ENCODE measurements around the gene SNCAIP.

Gene SNCAIP

DNA sequence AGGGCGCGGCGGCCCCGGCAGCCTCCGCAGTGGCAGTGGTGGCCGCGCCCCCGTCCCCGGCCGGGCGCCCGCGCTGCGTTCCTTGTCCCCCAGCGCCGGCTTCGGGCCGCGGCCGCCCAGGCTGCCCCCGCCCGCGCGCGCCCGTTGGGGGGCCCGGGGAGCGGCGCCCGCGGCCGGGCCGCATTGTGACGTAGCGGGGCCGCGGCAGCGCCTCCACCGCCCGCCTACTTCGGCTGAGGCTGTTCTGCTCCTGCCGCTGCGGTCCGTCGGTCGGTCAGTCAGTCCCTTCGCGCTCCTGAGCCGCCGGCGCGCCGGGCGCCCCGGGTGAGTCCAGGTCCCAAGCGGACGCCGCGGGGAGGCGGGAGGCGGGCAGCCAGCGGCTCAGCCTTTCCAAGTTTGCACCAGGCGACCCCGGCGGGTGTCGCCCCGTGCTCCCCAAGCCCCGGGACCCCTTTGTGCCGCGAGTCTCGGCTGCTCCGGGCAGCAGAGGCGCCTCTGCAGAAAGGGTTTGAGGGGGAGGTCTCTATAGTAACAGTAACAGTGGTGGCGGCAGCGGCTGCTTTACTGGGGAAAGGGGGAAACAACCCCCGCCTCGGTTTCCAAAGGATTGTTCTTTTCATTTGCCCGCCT, at the start of gene SNCAIP:
SNCAIP (plus strand) TSS at position 277 of the 630 bp plus-strand sequence. CDS start 78,898 bp downstream, outside the sequence.
- no peak for DNase-seq (ENCODE audit: low spot score)

DNA sequence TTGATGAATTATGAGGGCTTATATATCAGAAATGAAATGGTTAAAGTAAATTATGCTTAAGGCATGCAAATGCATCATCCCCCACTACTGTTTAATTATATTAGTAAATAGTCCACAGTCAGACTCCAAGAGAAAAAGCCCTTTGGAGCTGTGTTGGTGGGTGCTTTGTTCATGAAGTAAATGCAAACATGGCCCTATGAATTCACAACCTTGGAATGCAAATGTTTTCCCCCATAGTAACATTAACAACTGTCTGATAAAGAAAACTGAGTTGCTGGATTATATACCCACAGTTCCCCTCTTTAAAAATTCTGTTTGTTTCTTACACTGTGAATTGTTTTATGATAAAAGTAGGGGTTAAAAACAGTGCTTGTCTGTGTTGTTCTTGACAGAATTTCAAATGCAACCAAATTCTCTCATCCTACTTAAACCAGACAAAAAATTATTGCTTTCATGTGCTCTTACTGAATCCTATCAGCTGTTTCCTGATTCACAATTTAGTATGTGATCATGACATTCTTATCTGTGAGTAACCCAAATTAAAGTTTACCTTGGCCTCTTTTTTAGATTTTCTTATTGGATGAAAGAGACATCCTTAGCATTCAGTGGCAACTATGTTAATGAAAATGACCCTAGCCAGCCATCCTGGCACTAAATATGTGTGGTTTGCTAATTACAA, 48.5 kb upstream of the SNCAIP start:
- DNase-seq (ENCODE audit: low spot score), result no peak

DNA sequence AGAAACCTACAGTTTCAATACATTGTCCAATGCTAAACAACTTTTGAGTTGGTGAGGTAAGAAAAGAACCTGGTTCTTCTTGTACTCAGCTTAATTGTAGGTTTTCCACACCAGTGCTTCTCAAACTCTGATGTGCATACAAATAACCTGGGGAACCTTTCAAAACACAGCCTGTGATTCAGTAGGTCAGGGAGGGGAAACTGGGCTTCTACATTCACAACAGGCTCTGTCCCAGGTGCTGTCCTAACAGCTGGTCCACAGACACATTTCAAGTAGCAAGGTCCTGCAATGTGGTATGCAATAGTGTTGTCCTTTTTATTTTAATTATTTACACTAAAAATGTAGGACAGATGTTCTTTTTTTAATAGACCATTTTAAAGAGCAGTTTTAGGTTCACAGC, 47.4 kb upstream of the SNCAIP start:
- no peak for DNase-seq (ENCODE audit: low spot score)

DNA sequence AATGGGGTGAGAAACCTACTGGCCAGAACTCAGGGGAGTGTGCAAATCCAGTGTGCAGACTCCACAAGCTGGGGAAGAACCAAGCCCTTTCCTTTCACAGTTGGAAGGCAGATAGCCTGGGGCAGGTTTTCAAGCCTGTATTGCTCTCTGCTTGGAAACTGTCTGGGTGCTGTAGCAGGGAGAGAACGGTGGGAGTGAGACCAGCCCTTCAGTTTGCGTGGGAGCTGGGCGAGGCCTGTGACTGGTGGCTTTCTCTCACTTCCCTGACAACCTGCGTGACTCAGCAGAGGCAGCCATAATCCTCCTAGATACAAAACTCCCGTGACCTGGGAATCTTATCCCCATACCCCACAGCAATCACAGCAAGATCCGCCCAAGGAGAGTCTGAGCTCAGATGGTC, 44.9 kb upstream of the SNCAIP start:
- DNase-seq (ENCODE audit: low spot score), result no peak

DNA sequence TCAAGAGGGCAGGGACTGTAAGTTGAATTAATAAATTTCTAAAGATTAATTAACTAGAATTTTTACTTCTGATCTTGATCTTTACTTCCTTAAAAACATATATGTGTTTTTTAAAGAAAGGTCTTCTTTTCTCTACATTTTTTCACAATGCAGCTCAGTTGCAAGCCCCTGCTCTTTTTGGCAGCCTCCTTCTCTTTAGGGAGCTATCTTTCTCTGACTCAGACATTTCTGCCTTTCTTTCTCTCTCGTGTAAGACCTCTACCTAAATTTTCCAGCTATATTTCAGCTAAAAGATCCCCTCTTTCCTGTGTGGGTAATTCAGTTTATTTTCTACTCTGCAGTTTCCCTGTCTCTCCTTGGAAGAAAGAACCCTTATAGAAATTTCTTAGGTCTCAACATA, 38.3 kb upstream of the SNCAIP start:
- DNase-seq (ENCODE audit: low spot score), result no peak

DNA sequence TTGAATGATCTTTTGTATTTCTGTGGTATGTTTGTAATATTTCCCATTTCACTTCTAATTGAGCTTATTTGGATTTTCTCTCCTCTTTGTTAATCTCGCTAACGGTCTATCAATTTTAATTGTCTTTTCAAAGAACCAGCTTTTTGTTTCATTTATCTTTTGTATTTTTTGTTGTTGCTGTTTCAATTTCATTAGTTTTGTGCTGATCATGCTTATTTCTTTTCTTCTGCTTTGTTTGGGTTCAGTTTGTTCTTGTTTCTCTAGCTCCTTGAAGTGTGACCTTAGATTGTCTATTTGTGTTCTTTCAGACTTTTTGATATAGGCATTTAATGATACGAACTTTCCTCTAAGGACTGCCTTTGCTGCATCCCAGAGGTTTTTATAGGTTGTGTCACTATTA, 28.4 kb upstream of the SNCAIP start:
- no peak for DNase-seq (ENCODE audit: low spot score)

DNA sequence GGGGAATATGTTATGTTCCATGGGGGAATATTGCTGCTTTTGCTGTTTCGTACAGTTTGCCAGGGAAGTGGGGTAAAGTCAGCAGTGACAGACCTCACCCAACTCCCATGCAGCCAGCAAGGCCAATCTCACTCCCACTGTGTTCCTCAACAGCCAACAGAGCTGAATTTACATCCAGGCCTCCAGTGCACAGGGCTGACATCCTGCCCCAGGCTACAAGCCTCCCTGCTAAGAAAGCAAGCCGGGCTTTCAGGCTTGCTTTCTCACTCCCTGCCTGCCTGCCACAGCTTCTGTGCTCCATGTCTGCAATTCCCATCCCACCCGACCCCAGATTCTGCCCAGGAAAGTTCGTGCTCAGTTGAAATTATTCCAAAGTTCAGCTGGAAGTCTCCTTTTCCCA, 25.5 kb upstream of the SNCAIP start:
- DNase-seq (ENCODE audit: low spot score), result no peak

DNA sequence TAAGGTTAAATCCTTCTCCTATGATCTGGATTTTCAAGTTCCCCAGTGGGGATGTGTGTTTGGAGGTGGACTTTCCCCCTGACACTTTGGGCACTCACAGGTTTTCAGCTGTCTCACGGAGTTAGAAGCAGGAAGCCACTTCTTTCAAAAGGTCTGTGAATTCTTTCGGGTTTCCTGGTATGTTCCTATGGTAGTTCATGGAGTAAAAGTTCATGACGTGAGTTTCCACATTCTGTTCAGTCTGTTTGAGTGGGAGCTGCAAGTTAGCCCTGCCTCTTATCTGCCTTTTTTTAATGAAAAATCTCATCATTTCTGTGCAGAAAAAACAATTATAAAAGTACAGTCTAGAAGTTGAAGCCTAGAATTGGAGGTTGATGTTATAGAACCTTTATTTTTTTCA, 24.9 kb upstream of the SNCAIP start:
- no peak for DNase-seq (ENCODE audit: low spot score)

DNA sequence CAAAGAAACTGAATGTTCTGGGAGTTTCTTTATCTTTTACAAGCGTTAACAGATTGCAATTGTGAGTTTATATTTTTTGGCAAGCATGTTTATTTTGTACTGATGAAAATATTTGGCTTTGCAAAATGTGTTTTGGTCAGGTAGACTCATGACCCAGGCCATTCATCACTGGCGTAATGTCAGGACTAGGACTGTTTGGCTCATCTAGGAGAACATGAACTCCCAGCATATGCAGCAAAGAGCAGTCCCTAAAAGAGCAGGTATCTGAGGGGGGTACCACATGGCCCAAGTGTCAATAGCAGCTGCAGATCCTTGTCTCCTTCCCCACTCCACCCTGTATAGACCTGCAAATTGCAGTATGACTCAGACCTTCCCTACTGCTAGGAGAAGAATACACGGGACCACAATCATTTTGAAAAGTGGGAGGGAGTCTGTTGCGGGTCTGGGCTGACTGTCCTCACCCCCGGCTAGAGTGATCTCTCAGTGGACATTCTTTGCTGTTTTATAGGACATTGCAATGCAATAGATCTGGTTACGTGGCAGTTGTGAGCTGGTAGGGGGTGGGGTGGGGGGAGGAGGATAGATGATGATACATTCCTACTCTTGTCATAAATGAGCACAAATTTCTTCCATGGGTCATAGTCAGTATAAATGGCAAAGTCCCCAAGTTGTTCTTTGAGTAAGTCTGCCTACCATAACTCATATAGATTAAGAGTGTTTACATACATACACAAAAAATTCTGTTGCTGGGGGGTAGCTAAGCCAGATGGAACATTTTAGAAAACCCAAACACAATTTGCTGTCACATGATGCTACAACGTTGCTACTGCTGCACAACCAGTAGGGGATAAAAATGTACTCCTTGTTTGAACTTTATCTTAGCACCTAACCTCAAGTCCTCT, 20.8 kb upstream of the SNCAIP start:
- DNase-seq (ENCODE audit: low spot score), result no peak

DNA sequence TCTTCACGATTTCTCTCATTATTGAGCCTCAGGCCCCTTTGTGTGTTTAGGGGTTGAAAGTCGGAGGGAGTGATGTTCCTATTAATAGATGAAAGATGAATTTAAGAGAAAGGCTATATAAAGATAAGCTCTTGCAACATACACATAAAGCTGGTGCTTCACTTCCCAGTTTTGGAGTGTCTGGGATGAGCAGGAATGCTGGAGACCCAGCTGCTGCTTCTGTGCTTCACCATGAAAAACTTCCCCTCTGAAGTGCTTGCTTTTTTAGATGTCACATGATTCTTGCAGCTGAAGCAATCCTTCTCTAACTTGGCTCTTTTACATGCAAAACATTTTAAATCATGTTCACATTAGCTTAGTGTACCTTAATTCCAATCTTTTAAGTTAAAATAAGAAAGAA, 19.7 kb upstream of the SNCAIP start:
- no peak for DNase-seq (ENCODE audit: low spot score)

DNA sequence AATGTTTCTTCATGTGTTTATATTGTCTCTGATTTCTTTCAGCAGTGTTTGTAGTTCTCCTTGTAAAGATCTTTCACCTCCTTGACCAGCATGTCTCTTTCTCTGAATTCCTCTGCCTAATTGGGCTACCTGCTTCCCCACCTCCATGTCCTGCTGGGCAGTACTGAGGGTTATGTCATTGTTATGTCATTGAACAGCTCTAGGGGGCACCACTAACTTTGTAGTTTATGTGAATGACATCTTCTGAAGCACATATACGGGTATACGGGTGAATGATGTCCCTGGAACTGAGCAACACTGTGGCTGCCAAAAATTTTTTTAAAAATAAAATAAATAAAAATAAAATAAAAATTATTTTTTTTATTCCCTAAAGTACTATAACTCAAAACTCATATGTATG, 16.9 kb upstream of the SNCAIP start:
- no peak for DNase-seq (ENCODE audit: low spot score)

DNA sequence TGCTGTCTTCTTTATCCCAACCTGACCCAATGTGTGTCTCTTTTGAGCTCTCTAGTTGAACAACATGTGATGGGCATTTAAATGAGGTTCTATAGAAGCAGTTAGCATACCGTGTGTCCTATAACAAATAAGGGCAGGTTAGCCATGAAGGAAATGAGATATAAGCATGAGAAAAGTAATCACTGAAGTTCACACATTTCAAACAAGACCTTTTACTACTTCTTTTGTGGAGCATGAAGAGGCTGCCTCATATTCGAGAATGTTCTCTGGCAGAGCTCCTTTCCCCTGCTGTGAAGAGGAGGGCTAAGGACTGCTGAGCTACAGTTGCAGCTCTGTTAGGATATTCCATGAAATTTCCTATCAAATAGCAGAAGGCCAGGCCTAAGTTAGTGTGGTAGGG, 15.2 kb upstream of the SNCAIP start:
- no peak for DNase-seq (ENCODE audit: low spot score)

DNA sequence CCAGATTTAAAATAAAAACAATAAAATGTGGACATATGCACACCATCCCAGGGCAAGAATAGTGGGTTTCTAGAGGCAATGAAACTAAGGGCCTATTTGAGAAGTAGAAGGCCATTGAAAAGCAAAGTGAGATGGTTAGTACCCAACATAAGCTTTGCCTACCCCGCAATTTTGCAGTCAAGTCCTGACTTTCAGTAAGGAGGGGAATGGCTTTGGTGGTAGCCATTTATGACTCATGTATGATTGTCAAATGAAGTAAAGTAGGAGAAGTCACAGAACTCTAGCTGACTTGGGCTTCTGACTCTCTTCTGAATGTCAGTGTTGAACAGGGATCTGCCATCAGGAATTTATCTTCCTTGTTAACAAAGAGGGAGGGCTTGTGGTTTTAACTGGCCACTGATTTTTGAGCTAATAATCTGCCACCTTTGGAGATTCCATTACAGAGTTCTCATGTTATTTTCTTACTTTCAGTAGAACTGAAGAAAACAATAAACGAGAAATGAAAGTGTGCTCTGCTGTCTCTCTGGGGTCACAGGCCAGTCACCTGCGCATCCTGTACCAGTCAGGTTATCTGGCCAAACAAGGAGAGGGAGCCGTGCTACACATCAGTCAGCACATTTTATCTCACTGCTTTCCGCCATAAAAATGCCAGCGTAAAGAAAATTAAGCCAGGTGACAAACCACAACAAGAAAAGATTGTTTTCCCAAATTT, 14.3 kb upstream of the SNCAIP start:
- DNase-seq (ENCODE audit: low spot score), result no peak

DNA sequence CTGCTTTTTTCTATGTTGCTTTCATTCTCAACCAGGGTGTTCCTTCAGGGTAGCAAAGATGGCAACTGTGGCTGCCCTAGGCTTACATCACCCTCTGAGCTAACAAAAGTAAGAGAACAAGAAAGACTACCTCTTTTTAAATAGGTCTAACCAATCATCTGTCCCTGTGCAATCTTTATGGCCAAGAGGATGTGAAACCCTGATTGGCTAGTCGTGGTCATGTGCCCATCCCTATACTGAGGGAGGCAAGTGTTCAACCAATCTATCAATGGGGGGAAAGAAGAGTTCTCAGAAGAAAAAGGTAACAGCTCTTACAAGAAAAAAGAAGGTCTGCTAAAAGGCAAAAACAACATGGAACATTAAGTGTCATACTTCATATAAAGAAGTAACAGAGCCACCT, 11.7 kb upstream of the SNCAIP start:
- no peak for DNase-seq (ENCODE audit: low spot score)

DNA sequence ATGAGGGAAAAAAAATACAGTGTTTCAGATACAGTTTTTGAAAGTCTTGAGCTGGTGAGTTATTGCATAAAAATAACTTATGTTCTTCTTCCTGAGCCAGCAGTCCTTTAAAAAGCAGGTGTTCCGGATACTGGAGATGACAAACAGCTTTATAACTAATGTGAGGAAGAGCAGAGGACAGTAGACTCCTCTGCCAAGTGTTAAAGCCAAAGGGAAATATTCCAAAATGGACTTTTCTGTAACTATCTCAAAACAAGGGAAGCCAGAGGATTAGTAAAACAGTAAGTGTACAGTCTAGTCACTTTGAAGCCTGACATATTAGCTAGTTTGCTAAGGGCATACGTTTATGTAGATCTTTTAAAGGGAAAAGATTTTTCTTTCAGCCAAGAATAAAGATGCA, 11.0 kb upstream of the SNCAIP start:
- no peak for DNase-seq (ENCODE audit: low spot score)

DNA sequence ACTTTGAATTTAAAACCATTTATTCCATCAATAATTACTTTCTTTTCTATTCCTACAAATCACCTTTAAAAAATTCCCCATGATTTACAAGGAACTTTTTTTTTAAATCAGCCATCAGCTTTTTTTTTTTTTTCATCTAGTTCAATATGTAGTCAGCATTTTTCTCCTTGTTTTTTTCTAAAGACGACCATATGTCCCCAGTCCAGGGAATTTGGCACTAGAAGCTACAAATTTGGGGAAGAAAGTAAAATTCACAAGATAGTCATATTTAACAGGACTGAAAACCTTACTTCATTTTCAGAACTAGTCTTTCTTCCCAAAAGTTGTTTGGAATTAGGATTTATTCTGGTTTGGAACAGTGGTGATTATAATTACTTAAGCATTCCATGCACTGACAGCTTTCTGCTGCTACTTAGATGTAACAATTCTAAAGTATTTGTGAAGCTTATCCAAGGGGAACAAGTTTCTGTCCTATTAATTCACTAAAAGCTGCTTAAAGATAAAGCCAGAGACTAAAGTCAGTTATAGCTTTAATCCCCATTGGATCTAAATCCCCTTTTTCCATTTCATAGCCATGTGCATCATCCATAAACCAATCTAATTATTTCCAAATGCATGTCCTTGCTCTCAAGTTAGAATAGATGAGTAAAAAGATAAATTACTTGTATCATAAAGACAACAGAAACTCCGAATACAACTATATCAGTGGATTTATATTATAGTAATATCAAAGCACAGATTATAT, 7.4 kb upstream of the SNCAIP start:
- DNase-seq (ENCODE audit: low spot score), result no peak

DNA sequence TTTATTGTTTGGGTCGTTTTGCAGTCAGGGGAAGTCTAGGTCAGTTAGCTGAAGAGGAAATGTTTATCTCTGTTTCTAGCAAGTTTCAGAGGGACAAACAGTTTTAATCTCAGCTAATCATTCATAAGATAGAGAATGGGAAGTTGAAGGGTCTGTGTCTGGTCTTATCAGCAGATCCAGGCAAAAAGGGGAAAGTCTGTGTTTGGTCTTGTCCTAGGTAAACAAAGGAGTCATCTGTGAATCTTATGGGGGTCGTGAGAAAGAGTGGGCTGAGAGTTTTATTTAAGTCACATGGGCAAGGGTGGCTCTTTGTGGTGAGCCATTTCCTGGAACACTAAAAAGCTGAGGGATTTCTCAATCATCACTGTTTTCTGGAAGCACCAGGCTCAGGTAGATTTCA, 5.6 kb upstream of the SNCAIP start:
- DNase-seq (ENCODE audit: low spot score), result no peak

DNA sequence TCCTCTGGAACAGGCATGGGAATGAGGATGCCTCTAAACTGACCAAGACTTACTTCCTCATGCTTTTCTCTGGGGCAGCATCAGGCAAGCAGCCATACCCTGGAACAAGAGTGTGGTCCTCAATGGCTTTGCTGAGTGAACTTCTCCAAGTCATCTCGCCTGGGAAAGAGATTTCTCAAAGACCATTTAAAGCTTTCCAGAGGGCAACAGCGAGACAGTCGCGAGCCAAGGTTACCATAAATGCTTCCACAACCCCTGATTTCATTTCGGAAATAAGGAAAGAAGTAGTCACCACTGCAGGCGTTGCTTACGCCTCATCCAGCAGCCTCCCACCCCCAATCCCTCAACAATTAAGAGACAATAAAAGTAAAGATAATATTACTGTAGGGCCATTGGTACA, 1.1 kb upstream of the SNCAIP start:
- no peak for DNase-seq (ENCODE audit: low spot score)

DNA sequence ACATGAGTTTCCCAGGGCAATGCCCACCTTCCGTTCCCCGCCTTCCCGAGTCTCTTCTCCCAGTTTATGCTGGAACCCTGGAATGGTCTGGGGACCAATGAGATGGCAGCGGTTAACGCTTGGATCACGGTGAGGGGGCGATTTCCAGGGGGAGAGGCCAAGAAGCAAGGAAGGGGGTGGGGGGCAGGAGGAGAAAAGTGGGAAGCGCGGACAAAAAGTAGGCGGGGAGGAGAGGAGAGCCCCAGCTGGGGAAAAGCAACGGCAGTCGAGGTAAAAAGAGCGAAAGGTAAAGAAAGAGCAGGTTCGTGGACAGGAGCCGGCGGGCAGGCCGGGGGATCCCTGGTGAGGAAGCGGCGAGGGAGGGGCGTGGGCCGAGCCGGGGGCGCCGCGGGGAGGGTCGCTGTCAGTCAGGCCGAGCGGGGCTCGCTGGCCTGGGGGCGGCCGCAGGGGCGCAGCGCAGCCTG, 508 bp upstream of the SNCAIP start:
- DNase-seq (ENCODE audit: low spot score), result no peak

DNA sequence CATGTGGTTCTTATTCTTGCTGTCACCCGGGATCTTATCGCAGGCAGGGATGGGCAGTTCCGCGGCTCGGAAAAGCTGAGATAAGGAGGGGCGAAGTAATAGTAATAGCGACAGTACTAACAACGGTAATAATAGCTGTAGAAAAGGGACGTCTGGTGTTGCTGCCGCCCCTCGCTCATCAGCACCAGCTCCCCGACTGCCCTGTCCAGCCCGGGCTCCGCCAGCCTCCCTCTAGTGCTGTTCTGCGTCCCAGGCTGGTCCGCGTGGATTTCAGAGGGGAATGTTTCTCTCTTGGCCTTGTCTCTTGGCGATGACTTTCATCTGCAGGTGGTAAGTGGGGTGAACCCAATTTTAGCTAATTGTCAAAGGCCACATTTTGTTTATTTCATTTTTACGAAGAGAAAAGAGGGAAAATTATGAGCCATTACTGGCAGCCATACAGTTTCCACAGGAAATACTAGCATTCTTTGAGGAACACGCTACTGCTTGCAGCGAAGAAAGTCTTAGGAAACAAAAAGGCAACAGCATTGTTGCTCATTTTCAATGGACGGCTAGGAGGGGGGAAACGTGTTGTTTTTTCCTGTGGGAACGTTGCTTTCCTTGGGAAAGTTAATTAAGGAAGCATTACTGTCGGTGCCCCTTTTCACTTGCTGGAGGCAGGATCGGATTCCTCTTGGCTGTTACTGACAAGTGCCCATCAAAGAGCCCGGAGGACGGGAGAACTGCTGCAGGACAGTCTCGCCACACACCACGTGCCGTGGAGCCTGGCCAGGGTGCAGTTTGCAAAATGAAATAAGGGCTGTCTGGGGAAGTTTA, 762 bp downstream of the SNCAIP start:
- DNase-seq (ENCODE audit: low spot score), result peak; percentile 19

DNA sequence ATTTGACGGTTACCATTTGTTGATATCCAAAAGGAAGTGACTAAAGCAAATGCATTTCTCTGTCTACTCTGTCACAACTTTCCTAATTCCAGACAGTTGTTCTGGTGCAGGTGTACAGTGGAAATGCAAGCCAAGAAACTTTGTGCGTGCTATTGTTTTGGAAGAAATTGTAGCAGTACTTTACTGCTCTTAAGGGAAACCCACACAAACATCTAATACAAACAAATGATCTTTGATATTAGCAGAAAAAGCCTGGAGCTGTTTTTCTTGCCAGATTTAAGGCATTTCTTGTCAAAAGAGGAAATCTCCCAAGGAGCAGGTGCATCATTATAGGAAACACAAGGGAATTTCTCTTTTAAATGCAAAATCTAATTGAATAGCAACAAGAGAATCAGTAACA, 2.0 kb downstream of the SNCAIP start:
- DNase-seq (ENCODE audit: low spot score), result no peak

Measured in pons (tissue), 1 donor.